GM11168 (cell line): Measurements from ENCODE around the gene ZC2HC1B.
"Not testable (repeated sequence)": the region's sequence is repeated elsewhere in the genome, so short reads cannot be mapped to it uniquely, and the experiment has no call there.

Experiments used
- in situ Hi-C: fragments of 300-500 bp; cut with MboI; formaldehyde crosslinking; loops from one replicate; pipeline ENCODE4 v1.12.0; 2022; ENCODE audit warnings: low sequenced_read_pairs; ENCODE audit not compliant: unreplicated experiment

The ZC2HC1B gene

DNA sequence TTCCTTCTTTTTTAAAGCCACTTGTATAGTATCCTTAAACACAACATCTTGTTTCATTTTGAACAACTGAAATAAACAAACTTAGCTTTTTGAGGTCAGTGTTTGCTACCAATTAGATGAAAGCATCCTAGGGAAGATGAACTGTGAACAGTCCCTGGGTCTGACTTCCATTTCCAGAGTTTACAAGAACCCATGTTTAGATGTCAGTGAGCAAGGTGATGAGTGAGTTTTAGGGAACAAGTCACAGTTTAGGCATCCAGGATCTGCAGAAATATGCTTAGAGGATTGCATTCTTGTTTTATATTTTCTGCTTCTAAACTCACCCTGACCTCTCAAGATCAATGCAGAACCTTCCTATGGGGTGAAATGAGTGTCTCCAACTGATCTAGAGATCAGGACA is 3.0 kb downstream of the ZC2HC1B start:
- in situ Hi-C loops, result no loop called here

DNA sequence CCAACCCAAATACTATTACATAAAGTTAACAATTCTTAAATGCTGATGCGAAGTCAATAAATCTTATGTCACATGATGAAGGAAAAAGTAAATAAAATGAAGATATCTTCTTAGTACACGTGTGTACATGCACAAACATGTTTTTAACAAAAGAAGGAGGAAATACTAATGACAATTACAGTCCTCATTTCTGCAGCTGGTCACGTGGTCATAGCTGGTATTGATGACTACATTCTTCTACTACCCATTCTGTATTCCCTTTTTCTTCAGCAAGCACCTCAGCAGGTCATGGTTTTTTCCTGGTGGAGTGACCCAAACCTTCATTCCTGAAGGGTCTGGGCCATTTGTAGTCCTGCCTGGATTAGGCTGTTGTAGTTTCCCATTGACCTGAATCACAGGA is 4.5 kb downstream of the ZC2HC1B start:
- in situ Hi-C loops, result not testable (repeated sequence)

DNA sequence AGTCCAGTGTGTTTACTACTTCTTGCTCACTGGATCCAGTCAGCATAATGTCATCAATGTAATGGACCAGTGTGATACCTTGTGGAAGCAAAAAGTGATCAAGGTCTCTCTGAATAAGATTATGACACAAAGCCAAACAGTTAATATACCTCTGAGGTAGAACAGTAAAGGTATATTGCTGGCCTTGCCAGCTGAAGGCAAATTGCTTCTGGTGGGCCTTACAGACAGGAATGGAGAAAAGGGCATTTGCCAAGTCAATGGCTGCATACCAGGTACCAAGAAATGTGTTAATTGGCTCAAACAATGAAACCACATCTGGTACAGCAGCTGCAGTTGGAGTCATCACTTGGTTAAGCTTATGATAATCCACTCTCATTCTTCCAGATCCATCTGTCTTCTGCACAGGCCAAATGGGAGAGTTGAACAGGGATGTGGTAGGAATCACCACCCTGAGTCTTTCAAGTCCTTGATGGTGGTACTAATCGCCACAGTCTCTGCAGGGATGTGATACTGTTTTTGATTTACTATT is 7.0 kb downstream of the ZC2HC1B start:
- in situ Hi-C loops, result not testable (repeated sequence)

DNA sequence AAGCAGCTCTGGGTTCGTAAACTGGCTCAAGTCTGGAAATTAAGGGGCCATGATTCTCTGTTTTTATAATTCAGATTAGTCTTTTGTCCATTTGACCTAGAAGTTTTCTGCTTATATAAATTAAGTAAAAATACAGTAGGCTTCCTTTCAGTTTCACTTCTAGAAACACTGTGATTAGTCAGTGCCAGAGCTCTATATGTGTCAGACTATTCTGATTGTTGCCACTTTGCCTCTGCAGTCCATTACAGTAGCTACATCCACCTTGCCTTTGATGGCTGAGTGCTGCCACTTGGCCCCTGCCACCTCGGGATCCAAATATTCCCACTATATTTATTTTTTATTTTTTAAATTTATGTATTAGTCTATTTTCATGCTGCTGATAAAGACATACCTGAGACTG is 7.9 kb downstream of the ZC2HC1B start:
- in situ Hi-C loops, result no loop called here

DNA sequence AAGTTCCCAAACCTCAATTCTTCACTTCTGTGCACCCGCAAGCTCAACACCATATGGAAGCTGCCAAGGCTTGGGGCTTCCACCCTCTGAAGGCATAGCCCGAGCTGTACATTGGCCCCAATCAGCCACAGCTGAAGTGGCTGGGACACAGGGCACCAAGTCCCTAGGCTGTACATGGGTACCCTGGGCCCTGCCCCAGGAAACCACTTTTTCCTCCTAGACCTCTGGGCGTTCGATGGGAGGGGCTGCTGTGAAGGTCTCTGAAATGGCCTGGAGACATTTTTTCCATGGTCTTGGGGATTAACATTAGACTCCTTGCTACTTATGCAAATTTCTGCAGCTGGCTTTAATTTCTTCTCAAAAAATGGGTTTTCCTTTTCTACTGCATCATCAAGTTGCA is 9.3 kb downstream of the ZC2HC1B start:
- in situ Hi-C loops, result not testable (repeated sequence)

DNA sequence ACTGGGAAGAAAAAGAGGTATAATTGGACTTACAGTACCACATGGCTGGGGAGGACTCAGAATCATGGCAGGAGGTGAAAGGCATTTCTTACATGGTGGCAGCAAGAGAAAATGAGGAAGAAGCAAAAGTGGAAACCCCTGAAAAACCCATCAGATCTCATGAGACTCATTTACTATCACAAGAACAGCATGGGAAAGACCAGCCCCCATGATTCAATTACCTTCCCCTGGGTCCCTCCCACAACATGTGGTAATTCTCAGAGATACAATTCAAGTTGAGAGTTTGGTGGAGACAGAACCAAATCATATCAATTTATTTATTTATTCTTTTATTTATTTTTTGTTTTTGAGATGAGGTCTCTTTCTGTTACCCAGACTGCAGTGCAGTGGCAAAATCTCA is 10.2 kb downstream of the ZC2HC1B start:
- in situ Hi-C loops, result not testable (repeated sequence)

DNA sequence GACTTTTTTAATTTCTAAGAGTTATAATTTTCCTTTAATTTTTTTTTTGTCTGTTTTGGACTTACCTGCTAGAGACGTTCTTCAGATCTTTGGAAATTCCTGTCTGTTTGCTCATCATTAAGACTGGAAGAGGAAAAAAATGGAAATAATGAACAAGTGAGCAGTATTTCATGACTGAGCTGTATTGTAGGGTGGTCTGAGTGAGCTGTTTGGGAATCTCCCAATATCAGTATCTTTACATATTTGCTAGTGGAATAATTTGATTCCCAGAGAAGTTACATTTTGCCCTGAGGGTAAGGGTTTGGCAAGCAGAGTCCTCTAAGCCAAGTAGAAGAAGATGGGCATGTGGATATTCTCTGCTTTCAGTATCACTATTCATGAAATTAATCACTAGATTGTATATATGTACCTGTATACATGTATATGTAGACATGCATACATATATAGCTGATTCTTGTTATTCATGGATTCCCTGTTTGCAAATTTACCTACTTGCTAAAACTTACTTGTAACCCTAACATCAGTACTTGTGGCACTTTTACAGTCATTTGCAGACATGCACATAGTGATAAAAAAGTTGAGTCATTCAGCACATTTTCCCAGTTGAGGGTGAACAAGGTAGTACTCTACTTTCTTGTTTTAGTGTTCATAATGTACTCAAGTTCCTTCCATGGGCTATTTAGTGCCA is 13.5 kb downstream of the ZC2HC1B start:
- in situ Hi-C loops, result no loop called here

DNA sequence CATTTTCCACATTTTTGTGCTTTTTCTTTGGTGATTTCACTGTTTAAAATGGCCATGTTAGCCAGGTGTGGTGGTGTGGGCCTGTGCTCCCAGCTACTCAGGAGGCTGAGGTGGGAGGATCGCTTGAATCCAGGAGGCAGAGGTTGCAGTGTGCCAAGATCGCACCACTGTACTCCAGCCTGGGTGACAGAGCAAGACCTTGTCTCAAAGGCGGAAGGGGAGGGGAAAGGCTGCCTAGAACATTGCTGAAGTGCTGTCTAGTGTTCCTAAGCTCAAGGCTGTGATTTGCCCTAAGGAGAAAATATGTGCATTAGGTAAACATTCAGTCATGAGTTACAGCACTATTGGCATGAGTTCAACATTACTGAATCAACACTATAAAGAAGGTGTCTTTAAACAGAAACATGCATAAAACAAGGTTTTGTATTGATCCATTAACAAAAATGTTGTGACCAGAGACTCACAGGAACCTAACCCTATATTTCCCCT is 14.0 kb downstream of the ZC2HC1B start:
- in situ Hi-C loops, result no loop called here

DNA sequence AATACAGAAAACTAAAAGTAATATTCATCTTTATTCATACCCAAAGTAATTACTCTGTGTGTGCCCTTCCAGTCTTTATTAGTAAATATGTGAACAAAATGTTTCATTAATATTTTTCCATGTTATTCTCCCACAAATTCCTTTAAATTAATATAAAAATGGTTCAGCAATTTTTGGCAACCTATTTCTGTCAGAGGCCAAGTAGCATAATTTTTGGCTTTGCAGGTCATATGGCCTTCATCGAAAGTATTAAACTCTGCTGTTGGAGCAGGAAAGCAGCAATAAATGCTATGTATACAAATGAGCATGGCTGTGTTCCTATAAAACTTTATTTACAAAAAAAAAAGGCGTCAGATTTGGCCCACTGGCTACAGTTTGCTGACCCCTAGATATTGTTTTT is 16.1 kb downstream of the ZC2HC1B start:
- in situ Hi-C loops, result no loop called here

DNA sequence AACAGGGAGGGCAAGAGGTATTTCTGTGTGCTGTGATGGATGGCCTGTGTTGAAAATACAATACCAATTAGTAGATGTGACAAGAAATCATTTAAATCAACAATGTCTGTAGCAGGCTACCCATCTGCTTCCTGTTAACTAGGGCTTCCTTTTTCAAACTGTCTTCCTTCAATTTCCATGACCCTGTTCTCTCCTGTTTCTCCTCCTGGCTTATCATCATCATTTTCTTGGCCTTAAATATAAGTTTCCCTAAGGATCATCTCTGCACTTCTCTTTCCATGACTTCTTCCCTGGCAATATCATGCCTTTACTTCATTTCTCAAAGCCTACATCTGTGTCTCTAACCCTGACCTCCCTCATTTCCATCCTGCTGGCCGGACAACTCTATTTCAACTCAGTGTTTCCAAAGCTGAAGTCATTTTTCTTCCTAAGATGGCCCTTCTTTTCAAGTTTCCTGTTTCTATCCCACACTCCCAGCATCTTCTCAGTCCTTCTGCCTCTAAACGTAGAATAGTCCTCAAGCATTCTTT is 18.2 kb downstream of the ZC2HC1B start:
- in situ Hi-C loops, result no loop called here

DNA sequence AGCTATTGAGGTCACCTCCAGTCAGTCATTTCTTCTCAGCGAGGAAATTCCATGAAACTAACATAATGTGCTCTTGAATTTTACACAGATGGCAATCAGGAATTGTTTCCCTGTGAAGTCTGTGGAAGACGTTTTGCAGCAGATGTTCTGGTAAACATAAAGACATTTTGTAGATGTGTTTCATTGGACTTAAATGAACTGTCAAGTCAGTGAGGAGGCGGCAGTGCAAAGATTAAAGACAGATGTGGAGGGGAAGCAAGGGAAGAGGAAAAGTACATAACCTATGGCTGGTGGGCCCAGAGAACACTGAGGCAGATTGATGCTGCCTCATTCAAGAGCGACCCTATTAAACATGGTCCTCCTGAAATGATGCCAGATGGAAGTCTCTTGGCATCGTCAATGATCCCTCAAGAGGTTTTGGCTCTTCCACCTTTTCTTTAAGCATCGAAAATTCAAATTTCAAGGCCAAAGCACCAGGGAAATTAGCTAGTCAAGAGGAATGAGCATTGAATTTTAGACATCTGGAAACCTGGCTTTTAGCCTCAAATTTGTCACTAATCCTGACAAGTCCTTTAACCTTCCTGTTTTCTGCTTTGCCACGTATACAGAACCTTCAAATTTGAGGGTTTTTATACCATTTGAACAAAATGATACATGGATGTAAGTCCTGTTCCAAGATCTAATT is 20.1 kb downstream of the ZC2HC1B start:
- in situ Hi-C loops, result no loop called here

DNA sequence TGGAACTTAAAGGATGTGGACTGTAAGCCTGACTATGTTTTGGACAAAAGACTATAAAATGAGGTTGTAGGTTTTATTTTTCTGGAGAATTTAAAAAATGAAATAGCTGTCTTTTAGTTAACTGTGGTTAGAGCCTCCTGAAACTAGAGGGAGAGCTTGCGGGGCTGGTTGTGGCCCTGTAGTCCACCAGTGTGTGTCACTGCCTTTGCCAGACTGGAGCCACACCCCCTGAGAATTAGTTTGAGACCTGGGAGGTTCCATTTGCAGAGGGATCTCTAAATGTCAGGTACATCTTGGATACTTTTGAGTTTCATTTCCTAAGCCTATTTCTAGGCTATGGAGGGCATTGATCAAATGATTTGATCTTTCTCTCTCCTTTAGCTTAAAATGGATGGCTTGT is 20.8 kb downstream of the ZC2HC1B start:
- in situ Hi-C loops, result no loop called here

DNA sequence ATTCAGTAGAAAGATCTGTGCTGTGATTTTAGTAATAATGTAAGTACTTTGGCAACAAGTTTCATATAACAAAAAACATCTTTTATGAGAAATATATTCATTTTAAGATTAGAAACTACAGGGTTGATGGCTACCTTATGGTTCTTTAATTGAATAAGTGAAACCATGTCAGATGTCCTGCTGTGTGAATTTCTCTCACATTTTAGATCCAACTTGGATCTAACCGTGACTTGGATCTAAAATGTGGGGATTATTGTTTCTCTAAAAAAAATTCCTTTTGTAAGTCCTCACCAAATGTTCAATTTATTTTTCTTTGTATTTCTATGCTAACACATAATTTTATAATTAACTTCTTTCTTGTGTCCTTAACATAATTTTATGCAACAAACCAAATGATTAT is 30.4 kb downstream of the ZC2HC1B start:
- in situ Hi-C loops, result no loop called here

DNA sequence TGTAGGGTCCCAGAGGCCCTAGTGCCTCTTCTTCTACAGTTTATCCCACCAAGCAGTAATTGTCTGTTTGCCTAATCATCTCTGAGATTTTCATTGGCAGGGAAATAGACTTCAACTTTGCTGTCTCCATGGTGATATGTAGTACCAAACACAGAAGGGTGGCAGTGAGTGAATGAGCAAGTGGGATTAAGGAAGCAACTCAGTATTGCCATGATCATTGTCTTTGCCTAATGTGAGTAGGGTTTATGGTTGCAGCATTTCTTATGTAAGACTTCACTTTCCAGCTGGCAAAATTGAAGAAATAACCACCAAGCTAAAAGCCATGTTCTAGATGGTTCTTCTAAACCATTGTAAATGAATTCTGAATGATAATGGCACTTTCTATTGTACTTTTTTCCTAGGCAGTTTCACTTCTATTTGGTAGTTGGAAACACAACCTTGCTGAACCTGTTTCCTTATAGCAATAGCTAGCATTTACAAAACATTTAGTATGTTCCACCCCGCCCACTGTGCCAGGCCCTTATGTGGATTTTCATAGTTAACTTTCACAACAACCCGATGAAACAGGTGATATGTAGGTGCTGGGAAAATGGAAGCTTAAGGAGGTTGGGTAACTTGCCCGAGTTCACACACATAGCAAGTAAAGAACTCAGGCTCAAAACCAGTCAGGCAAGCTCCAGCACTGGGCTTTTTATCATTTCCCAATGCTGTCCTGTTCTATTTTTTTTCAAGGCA is 32.0 kb downstream of the ZC2HC1B start:
- in situ Hi-C loops, result no loop called here

DNA sequence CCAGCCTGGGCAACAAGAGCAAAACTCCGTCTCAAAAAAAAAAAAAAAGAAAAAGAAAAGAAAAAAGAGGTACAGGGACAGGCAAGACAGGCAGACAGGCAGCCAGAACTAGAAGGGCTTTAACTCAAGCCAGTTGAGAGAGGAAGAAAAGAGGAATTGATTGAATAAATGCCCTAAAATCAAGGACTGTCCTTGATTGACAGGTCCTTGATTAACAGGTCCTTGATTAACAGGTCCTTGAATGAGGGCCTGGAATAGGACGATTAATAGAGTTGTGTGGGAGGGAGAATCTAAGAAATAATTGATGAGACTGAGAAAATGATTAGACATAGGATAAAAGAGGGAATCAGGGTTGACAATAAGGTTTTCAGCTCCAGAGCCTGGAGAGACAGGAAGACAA is 36.1 kb downstream of the ZC2HC1B start:
- in situ Hi-C loops, result no loop called here

DNA sequence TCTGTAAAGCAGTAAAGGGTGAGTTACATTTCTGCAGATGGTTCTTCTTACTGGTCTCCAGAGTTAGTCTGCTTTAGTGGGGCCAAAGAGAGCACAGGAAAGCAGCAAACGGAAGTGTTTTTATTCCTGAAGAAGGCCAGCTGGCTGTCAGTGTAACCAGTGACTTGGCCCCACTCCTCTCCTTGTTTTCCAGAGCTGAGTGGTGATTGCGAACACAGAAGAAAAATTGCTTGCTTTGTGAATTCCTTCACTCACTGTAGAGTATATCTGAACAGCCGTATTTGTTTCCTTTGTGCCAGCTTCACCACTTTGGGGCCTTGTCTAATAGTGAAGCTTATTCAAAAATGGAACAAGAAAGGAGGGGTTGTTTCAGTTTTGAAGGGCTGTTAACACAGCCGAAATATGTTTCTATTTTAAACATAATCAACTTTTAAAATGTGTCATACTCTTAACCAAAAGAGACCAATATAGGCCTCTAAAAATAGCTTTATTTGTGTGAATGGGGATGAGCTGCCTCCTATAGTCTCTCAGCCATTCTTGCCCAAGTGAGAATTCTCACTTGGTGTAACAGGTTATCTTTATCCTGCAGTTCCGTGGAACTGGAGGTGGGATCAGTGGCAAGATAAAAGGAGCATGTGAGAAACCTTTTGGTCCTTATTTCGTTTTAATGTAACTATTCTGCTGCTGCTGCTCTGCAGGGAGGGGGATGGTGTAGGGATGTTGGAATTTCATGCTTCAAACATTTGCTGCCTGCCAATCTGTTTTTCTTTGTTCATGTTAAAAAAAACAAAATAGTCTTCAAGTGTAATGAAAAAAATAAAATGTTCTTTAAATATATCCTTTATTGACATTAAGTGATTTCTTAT is 37.8 kb downstream of the ZC2HC1B start:
- in situ Hi-C loops, result no loop called here

DNA sequence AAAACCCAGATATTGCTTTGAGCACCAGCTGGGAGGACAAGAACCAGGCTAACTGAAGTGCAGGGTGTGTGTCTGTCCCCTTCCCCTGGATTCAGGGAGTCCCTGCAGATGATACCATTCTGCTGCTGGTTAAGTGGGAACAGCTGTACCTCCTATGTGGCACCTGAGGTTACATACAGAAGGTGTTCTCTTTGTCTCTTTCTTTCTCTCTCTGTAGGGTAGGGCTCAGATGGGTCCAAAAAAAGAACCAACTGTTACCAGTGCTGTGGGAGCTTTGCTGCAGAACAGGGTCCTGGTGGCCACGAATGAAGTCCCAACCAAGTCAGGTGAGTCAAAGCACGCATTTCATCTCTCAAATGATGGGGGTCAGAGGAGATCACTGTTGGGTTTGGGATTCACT is 38.6 kb downstream of the ZC2HC1B start:
- in situ Hi-C loops, result no loop called here

DNA sequence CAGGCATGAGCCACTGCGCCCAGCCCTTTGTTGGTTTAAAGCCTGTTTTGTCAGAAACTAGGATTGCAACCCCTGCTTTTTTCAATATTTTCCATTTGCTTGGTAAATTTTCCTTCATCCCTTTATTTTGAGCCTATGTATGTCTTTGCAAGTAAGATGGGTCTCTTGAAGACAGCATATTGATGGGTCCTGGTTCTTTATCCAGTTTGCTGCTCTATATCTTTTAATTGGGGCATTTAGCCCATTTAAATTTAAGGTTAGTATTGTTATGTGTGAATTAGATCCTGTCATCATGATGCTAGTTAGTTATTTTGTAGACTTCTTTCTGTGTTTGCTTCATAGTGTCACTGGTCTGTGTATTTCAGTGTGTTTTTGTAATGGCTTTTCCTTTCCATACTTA is 46.8 kb downstream of the ZC2HC1B start:
- in situ Hi-C loops, result no loop called here

DNA sequence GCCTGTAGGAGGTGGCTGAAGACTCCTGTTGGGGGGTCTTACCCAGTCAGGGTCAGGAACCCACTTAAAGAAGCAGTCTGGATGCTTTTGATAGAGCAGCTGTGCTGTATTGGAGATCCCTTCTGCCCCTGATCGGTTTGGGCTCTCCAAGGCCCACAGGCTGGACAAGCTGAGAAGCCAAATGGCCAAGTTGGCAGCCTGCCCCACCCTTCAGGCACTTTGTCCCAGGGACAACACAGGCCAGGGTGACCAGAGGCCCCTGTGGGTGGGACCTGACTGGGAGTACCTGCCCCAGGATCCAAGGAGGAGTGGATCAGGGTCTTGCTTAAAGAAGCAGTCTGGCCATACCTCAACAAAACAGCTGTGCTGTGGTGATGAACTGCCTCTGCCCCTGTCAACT is 48.4 kb downstream of the ZC2HC1B start:
- in situ Hi-C loops, result no loop called here

DNA sequence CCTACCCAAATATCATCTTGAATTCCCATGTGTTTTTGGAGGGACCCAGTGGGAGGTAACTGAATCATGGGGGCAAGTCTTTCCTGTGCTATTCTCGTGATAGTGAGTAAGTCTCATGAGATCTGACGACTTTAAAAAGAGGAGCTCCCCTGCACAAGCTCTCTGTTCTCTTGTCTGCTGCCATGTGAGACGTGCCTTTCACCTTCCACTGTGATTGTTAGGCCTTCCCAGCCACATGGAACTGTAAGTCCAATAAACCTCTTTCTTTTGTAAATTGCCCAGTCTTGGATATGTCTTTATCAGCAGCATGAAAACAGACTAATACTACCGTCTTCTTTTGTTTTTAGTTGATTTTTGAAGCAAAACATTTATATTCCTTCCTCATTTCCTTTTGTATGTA is 52.8 kb downstream of the ZC2HC1B start:
- in situ Hi-C loops, result not testable (repeated sequence)
